Measurements from ENCODE around the gene CUL5. TPM values are rescaled to one million over a fixed set of nuclear protein-coding genes. Genes with fewer than 3 reads are reported as not detected.
"Not testable (repeated sequence)": the region's sequence is repeated elsewhere in the genome, so short reads cannot be mapped to it uniquely, and the experiment has no call there.

CUL5 gene
- total RNA-seq, 2 donors from 2014 or later: 37.8 to 59.9 TPM

- H3K9me3 ChIP-seq (ENCODE audit: control insufficient read depth, low read length, poor library complexity, severe bottlenecking): no peaks in the 10 kb centered on the region
- Mint-ChIP-seq H3K36me3 (ENCODE audit: low read depth) (peaks cover 2% of the 10 kb centered on the region), H3K4me3 (no peak overlapping the region), H3K27ac (no peak overlapping the region), H3K27me3 (no peaks in the 10 kb centered on the region), H3K4me1 (peaks cover 2% of the 10 kb centered on the region)
- ATAC-seq (no peak), DNase-seq (no peak)
Observed at GRCh38 chr11:108101090-108101775, 92.5 kb downstream of the CUL5 start.

- no peak for ATAC-seq
- H3K4me3 Mint-ChIP-seq: no peak overlapping the region
- no peak for DNase-seq
- peak overlapping the region; percentile 72 for H3K27ac Mint-ChIP-seq
- no peaks in the 10 kb centered on the region for H3K27me3 Mint-ChIP-seq
- no peaks in the 10 kb centered on the region for H3K9me3 ChIP-seq (ENCODE audit: control insufficient read depth, low read length, poor library complexity, severe bottlenecking)
- H3K36me3 Mint-ChIP-seq (ENCODE audit: low read depth): no peaks in the 10 kb centered on the region
- H3K4me1 Mint-ChIP-seq: peaks cover 7% of the 10 kb centered on the region
Observed at GRCh38 chr11:108111126-108111525, 102.4 kb downstream of the CUL5 start.

- ATAC-seq (no peak), DNase-seq (no peak)
- H3K4me3 Mint-ChIP-seq: no peak overlapping the region
- H3K4me1 Mint-ChIP-seq: peaks cover 7% of the 10 kb centered on the region
- no peaks in the 10 kb centered on the region for H3K27me3 Mint-ChIP-seq
- no peaks in the 10 kb centered on the region for H3K36me3 Mint-ChIP-seq (ENCODE audit: low read depth)
- no peaks in the 10 kb centered on the region for H3K9me3 ChIP-seq (ENCODE audit: control insufficient read depth, low read length, poor library complexity, severe bottlenecking)
- H3K27ac Mint-ChIP-seq: no peak overlapping the region
Observed at GRCh38 chr11:108112057-108112456, 103.4 kb downstream of the CUL5 start.

GRCh38 chr11:108115500-108116140 is 106.9 kb downstream of the CUL5 start:
- H3K27ac Mint-ChIP-seq: no peak overlapping the region
- H3K36me3 Mint-ChIP-seq (ENCODE audit: low read depth): no peaks in the 10 kb centered on the region
- no peaks in the 10 kb centered on the region for H3K9me3 ChIP-seq (ENCODE audit: control insufficient read depth, low read length, poor library complexity, severe bottlenecking)
- DNase-seq (no peak), ATAC-seq (no peak)
- H3K4me3 Mint-ChIP-seq: no peak overlapping the region
- no peaks in the 10 kb centered on the region for H3K27me3 Mint-ChIP-seq
- peaks cover 7% of the 10 kb centered on the region for H3K4me1 Mint-ChIP-seq

DNA sequence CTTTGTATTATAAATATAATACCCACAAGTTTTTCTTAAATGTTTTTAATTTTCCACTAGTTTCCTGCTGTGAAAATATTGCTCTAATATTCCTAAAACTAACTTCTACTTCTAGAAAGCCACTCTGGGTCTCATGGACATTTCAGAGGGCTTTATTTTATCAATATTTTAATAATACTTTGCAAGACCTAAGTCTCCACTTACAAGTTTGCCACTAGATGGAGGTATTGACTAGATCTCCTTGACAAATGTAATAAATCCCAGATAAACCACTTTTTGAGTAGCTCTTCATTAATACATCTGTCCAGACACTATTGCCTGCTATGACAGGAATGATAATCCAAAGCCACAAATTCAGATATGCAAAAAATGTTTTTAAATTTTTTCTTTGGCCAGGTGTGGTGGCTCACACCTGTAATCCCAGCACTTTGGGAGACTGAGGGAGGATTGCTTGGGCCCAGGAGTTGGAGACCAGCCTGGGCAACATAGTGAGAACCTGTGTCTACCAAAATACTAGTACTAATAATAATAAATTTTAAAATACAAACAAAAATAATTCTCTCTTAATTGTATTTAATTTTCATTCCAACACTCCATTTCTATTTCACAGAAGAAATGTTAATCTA is 109.2 kb downstream of the CUL5 start:
- ATAC-seq (no peak), DNase-seq (no peak)
- no peak overlapping the region for H3K4me3 Mint-ChIP-seq
- no peaks in the 10 kb centered on the region for H3K9me3 ChIP-seq (ENCODE audit: control insufficient read depth, low read length, poor library complexity, severe bottlenecking)
- H3K36me3 Mint-ChIP-seq (ENCODE audit: low read depth): no peaks in the 10 kb centered on the region
- H3K4me1 Mint-ChIP-seq: peaks cover 13% of the 10 kb centered on the region
- no peak overlapping the region for H3K27ac Mint-ChIP-seq
- no peaks in the 10 kb centered on the region for H3K27me3 Mint-ChIP-seq

GRCh38 chr11:108120936-108121273 is 112.2 kb downstream of the CUL5 start:
- peaks cover 32% of the 10 kb centered on the region for H3K4me1 Mint-ChIP-seq
- DNase-seq; H3K27me3 Mint-ChIP-seq; ATAC-seq; H3K9me3 ChIP-seq (ENCODE audit: control insufficient read depth, low read length, poor library complexity, severe bottlenecking); H3K36me3 Mint-ChIP-seq (ENCODE audit: low read depth): not testable (repeated sequence)
- H3K27ac Mint-ChIP-seq: peak overlapping the region; percentile 93
- peak overlapping the region; percentile 94 for H3K4me3 Mint-ChIP-seq

GRCh38 chr11:108121274-108122155 is 112.8 kb downstream of the CUL5 start, which contains the start of gene ACAT1:
ACAT1 (plus strand) TSS chr11:108121567; CDS start chr11:108121607, 40 bp downstream.
- Mint-ChIP-seq H3K4me3 (peak within 1 kb of the TSS; percentile 94), H3K27ac (peak within 1 kb of the TSS; percentile 93), H3K36me3 (ENCODE audit: low read depth) (peaks cover 3% of the 10 kb centered on the region), H3K4me1 (peaks cover 38% of the 10 kb centered on the region), H3K27me3 (no peaks in the 10 kb centered on the region)
- H3K9me3 ChIP-seq (ENCODE audit: control insufficient read depth, low read length, poor library complexity, severe bottlenecking): no peaks in the 10 kb centered on the region
- ATAC-seq (peak; percentile 99), DNase-seq (peak; percentile 93 to 97 (median 95))

DNA sequence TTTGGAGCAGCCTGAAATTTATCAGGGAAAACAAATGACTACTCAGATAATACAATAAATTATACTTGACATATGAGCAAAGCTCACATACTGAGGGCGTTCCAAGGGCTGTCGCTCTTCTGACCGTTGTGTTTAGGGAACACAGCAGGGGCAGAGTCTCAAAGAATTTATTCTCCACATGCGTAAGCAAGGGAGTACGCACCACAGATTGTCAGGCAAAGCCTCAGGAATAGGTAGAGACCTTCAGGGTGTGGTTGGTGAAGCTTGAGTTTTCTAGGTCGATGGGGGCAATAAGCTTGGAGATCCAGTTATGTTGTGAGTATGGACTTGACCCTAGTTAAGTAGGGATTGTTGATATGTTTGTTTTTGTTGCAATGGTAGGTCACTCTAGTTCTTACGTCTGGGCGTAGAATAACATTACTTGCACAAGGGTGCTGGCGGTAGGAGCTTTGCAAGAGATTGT is 113.5 kb downstream of the CUL5 start:
- H3K4me1 Mint-ChIP-seq: peaks cover 38% of the 10 kb centered on the region
- ATAC-seq (no peak), DNase-seq (no peak)
- peak overlapping the region; percentile 94 for H3K4me3 Mint-ChIP-seq
- H3K36me3 Mint-ChIP-seq (ENCODE audit: low read depth): peaks cover 3% of the 10 kb centered on the region
- peak overlapping the region; percentile 93 for H3K27ac Mint-ChIP-seq
- H3K27me3 Mint-ChIP-seq: no peaks in the 10 kb centered on the region
- no peaks in the 10 kb centered on the region for H3K9me3 ChIP-seq (ENCODE audit: control insufficient read depth, low read length, poor library complexity, severe bottlenecking)

DNA sequence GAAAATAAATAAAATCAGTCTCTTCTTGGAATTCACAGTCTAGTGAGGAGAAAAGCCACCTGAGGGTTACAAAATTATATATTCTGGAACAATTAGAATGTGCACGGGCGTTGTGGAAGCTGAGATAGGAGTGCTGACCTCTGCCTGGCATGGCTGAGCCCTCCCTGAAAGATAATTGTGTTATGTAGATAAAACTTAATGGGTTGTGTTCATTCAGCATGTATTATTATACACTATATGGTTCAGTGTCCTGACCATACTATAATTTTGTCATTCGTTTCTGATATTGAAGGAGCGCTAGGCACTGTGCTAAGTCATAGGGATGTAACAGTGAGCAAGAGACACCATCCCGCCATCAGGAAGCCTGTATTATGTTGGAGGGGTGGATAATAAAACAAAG is 116.4 kb downstream of the CUL5 start:
- peak overlapping the region; percentile 94 for H3K27ac Mint-ChIP-seq
- DNase-seq (no peak), ATAC-seq (no peak)
- H3K27me3 Mint-ChIP-seq: no peaks in the 10 kb centered on the region
- peaks cover 51% of the 10 kb centered on the region for H3K4me1 Mint-ChIP-seq
- no peaks in the 10 kb centered on the region for H3K9me3 ChIP-seq (ENCODE audit: control insufficient read depth, low read length, poor library complexity, severe bottlenecking)
- peaks cover 3% of the 10 kb centered on the region for H3K36me3 Mint-ChIP-seq (ENCODE audit: low read depth)
- H3K4me3 Mint-ChIP-seq: peak overlapping the region; percentile 86

DNA sequence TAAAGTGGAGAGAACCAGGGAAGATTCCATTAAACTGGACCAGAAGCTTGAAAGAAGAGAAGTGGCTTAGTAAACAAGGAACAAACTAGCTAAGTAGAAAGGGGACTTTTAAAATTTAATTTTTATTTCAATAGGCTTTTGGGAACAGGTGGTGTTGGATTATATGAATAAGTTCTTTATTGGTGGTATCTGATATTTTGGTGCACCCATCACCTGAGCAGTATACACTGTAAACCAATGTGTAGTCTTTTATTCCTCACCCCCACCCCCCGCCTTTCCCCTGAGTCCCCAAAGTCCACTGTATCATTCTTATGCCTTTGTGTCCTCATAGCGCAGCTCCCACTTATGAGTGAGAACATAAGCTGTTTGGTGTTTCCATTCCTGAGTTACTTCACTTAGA is 120.1 kb downstream of the CUL5 start:
- Mint-ChIP-seq H3K36me3 (ENCODE audit: low read depth) (peaks cover 3% of the 10 kb centered on the region), H3K27ac (no peak overlapping the region), H3K4me3 (no peak overlapping the region), H3K27me3 (no peaks in the 10 kb centered on the region), H3K4me1 (peaks cover 36% of the 10 kb centered on the region)
- ATAC-seq: no peak
- H3K9me3 ChIP-seq (ENCODE audit: control insufficient read depth, low read length, poor library complexity, severe bottlenecking): no peaks in the 10 kb centered on the region
- DNase-seq: no peak

DNA sequence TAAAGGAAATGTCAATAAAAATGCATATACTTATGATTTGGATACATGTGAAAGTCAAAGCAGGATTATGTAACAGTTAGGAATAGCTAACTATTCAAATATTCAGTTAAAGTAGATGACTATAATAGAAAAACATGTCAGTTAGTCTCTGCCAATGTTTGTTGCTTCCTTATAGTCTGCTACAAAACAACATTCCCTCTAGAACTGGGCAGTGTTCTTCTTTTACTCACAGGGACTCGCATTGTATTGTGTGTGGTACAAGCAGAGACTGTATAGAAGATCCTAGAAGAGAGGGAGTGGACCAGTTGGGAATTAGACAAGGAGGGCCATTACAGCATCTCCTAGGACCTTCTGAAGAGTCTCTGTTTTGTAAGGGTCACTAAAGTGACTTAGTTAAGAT is 123.3 kb downstream of the CUL5 start:
- no peak overlapping the region for H3K4me3 Mint-ChIP-seq
- no peaks in the 10 kb centered on the region for H3K9me3 ChIP-seq (ENCODE audit: control insufficient read depth, low read length, poor library complexity, severe bottlenecking)
- peak overlapping the region; percentile 68 for H3K27ac Mint-ChIP-seq
- DNase-seq (no peak), ATAC-seq (no peak)
- H3K27me3 Mint-ChIP-seq: no peaks in the 10 kb centered on the region
- peaks cover 15% of the 10 kb centered on the region for H3K4me1 Mint-ChIP-seq
- H3K36me3 Mint-ChIP-seq (ENCODE audit: low read depth): peaks cover 1% of the 10 kb centered on the region

DNA sequence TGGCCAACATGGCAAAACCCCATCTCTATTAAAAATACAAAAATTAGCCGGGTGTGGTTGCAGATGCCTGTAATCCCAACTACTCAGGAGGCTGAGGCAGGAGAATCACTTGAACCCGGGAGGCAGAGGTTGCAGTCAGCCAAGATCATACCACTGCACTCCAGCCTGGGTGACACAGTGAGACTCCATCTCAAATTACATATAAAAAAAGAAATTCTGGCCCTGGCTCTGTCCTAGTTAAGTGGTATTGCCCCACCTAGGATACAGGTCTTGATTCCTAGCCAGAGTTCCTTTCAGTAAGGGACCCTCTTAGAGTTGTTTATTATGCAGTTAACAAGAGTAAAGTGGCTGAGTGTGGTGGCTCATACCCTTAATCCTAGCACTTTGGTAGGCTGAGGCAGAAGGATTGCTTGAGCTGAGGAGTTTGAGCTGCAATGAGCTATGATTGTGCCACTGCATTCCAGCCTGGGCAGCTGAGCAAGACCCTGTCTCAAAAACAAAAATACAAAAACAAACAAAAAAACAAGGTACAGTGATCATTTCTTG is 124.4 kb downstream of the CUL5 start:
- H3K4me1 Mint-ChIP-seq: peaks cover 12% of the 10 kb centered on the region
- not testable (repeated sequence) for DNase-seq; H3K27me3 Mint-ChIP-seq; ATAC-seq; H3K36me3 Mint-ChIP-seq (ENCODE audit: low read depth); H3K9me3 ChIP-seq (ENCODE audit: control insufficient read depth, low read length, poor library complexity, severe bottlenecking); H3K4me3 Mint-ChIP-seq
- H3K27ac Mint-ChIP-seq: peak overlapping the region; percentile 43

All from T-helper 17 cell (primary cell).